GM19397 (cell line): ENCODE results near the gene MAD1L1.

ENCODE experiments used
- ATAC-seq: cut with Tn5 transposase; IDR thresholded peaks from one replicate; pipeline ENCODE4 v1.9.1; 2021; ENCODE audit warnings: mild to moderate bottlenecking, moderate library complexity; ENCODE audit not compliant: unreplicated experiment

MAD1L1 gene

GRCh38 chr7:2219606-2220005, 13.1 kb downstream of the MAD1L1 start:
- ATAC-seq, result no peak

GRCh38 chr7:2219136-2219535, 13.6 kb downstream of the MAD1L1 start:
- ATAC-seq, result no peak

- ATAC-seq, result no peak
Measured at GRCh38 chr7:2218444-2218785, 14.3 kb downstream of the MAD1L1 start.

- no peak for ATAC-seq
Measured at GRCh38 chr7:2217716-2218443, 14.9 kb downstream of the MAD1L1 start.

- ATAC-seq, result no peak
Measured at GRCh38 chr7:2217206-2217605, 15.5 kb downstream of the MAD1L1 start.

GRCh38 chr7:2215851-2216250, 16.9 kb downstream of the MAD1L1 start:
- no peak for ATAC-seq

- ATAC-seq, result no peak
Measured at GRCh38 chr7:2214636-2215035, 18.1 kb downstream of the MAD1L1 start.

- ATAC-seq, result no peak
Measured at GRCh38 chr7:2213551-2214215, 19.1 kb downstream of the MAD1L1 start.

- ATAC-seq, result no peak
Measured at GRCh38 chr7:2212906-2213305, 19.8 kb downstream of the MAD1L1 start.

- no peak for ATAC-seq
Measured at GRCh38 chr7:2211926-2212325, 20.8 kb downstream of the MAD1L1 start.

- ATAC-seq, result no peak
Measured at GRCh38 chr7:2211259-2211880, 21.4 kb downstream of the MAD1L1 start.

- ATAC-seq, result no peak
Measured at GRCh38 chr7:2210551-2211258, 22.0 kb downstream of the MAD1L1 start.

- peak; percentile 6 for ATAC-seq
Measured at GRCh38 chr7:2209961-2210323, 22.8 kb downstream of the MAD1L1 start.

- ATAC-seq, result peak; percentile 58
Measured at GRCh38 chr7:2209146-2209960, 23.4 kb downstream of the MAD1L1 start.

GRCh38 chr7:2208712-2209111, 24.0 kb downstream of the MAD1L1 start:
- ATAC-seq, result no peak

- no peak for ATAC-seq
Measured at GRCh38 chr7:2205036-2205780, 27.5 kb downstream of the MAD1L1 start.

GRCh38 chr7:2204446-2204845, 28.3 kb downstream of the MAD1L1 start:
- no peak for ATAC-seq

GRCh38 chr7:2203766-2204300, 28.9 kb downstream of the MAD1L1 start:
- no peak for ATAC-seq

GRCh38 chr7:2202901-2203765, 29.6 kb downstream of the MAD1L1 start:
- no peak for ATAC-seq
